ENCODE data around the gene EBPL. TPM values are rescaled to one million over a fixed set of nuclear protein-coding genes. Genes with fewer than 3 reads are reported as not detected.

The EBPL gene
- total RNA-seq, 1 donor from 2014 or later = 56.5 TPM

- TF ChIP-seq, protein P1, sequence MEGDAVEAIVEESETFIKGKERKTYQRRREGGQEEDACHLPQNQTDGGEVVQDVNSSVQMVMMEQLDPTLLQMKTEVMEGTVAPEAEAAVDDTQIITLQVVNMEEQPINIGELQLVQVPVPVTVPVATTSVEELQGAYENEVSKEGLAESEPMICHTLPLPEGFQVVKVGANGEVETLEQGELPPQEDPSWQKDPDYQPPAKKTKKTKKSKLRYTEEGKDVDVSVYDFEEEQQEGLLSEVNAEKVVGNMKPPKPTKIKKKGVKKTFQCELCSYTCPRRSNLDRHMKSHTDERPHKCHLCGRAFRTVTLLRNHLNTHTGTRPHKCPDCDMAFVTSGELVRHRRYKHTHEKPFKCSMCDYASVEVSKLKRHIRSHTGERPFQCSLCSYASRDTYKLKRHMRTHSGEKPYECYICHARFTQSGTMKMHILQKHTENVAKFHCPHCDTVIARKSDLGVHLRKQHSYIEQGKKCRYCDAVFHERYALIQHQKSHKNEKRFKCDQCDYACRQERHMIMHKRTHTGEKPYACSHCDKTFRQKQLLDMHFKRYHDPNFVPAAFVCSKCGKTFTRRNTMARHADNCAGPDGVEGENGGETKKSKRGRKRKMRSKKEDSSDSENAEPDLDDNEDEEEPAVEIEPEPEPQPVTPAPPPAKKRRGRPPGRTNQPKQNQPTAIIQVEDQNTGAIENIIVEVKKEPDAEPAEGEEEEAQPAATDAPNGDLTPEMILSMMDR (conservative IDR thresholded peaks at IDR 0.05) = peak; percentile 83
- Mint-ChIP-seq H3K4me1 (ENCODE audit: unreplicated experiment) (peaks cover 27% of the 10 kb centered on the region), H3K27ac (peak overlapping the region; percentile 22), H3K9me3 (no peaks in the 10 kb centered on the region), H3K4me3 (no peak overlapping the region), H3K36me3 (peaks cover 25% of the 10 kb centered on the region), H3K27me3 (no peaks in the 10 kb centered on the region)
- no peak for DNase-seq (ENCODE audit: extremely low spot score, unreplicated experiment)
Observed at GRCh38 chr13:49669735-49670309, 21.5 kb downstream of the EBPL start.

GRCh38 chr13:49667773-49668172 lies 23.5 kb downstream of the EBPL start:
- no peak for DNase-seq (ENCODE audit: extremely low spot score, unreplicated experiment)
- Mint-ChIP-seq H3K4me3 (no peak overlapping the region), H3K9me3 (no peaks in the 10 kb centered on the region), H3K4me1 (ENCODE audit: unreplicated experiment) (peaks cover 27% of the 10 kb centered on the region), H3K27me3 (no peaks in the 10 kb centered on the region), H3K27ac (no peak overlapping the region), H3K36me3 (peaks cover 19% of the 10 kb centered on the region)
- TF ChIP-seq, protein P1 (conservative IDR thresholded peaks at IDR 0.05) = no peak

DNA sequence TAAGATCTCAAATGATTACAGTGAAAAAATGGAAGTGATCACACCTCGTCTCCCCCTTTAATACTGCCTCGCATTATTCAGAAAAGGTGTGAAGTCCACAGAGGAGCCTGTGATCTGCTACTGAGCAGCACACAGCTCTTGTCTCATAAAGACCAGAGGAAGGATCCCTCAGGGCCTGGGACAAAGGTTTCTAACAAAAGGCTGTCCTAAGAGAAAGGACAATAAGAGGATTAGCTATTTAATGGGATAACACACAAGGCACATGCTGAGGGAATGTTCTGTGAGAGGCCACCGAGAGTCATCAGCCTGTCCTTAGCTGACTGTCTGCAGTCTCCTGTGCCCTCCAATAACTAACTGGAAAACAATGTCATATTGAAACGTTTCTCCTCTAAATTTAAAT lies 26.7 kb downstream of the EBPL start:
- Mint-ChIP-seq H3K36me3 (peaks cover 24% of the 10 kb centered on the region), H3K27ac (no peak overlapping the region), H3K9me3 (no peaks in the 10 kb centered on the region), H3K27me3 (no peaks in the 10 kb centered on the region), H3K4me1 (ENCODE audit: unreplicated experiment) (peaks cover 2% of the 10 kb centered on the region), H3K4me3 (no peak overlapping the region)
- DNase-seq (ENCODE audit: extremely low spot score, unreplicated experiment) = no peak
- TF ChIP-seq, protein P1 (conservative IDR thresholded peaks at IDR 0.05) = no peak

GRCh38 chr13:49657241-49657641 lies 34.0 kb downstream of the EBPL start:
- Mint-ChIP-seq H3K9me3 (no peaks in the 10 kb centered on the region), H3K4me3 (no peak overlapping the region), H3K27me3 (no peaks in the 10 kb centered on the region), H3K4me1 (ENCODE audit: unreplicated experiment) (peaks cover 4% of the 10 kb centered on the region), H3K36me3 (peaks cover 12% of the 10 kb centered on the region), H3K27ac (no peak overlapping the region)
- no peak for DNase-seq (ENCODE audit: extremely low spot score, unreplicated experiment)
- TF ChIP-seq, protein P1 (conservative IDR thresholded peaks at IDR 0.05) = no peak

DNA sequence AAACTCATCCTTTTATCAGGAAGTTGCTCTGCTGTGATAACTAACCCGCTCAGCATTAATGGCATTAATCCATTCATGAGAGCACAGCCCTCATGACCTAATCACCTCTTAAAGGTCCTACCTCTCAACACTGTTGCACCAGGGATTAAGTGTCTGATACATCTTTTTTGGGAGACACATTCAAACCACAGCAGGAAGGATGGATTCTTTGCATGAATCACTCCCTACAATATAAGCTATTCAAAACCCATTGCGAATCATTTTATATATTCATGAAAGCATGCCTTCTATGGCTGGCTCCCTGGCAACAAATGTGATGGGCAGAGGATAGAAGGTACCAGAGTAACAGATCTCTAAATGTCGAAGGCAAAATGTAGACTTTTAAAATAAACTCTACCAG lies 35.4 kb downstream of the EBPL start:
- H3K27me3 Mint-ChIP-seq = no peaks in the 10 kb centered on the region
- H3K36me3 Mint-ChIP-seq = peaks cover 6% of the 10 kb centered on the region
- H3K27ac Mint-ChIP-seq = no peak overlapping the region
- H3K9me3 Mint-ChIP-seq = no peaks in the 10 kb centered on the region
- TF ChIP-seq, protein P1 (conservative IDR thresholded peaks at IDR 0.05) = no peak
- DNase-seq (ENCODE audit: extremely low spot score, unreplicated experiment) = no peak
- no peak overlapping the region for H3K4me3 Mint-ChIP-seq
- peaks cover 4% of the 10 kb centered on the region for H3K4me1 Mint-ChIP-seq (ENCODE audit: unreplicated experiment)

DNA sequence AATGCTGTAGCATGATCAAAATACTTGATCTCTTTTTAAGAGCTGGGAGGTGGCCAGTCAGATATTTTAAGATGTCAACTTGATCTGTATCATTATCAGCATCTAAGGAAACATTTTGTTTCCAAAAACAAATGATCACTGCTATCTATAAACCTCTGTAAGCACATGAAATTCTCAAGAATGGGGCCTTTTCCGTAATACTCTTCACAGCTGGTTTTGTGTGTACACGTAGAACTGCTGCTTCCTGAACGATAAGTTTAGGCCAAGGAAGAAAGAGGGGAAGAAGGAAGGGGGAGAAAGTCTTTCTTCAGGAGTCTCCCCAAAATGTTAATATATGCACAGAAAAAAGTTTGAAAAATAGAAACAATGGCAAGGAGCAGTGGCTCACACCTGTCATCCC lies 37.3 kb downstream of the EBPL start:
- TF ChIP-seq, protein P1 (conservative IDR thresholded peaks at IDR 0.05) = no peak
- H3K27me3 Mint-ChIP-seq = no peaks in the 10 kb centered on the region
- peaks cover 6% of the 10 kb centered on the region for H3K36me3 Mint-ChIP-seq
- peaks cover 4% of the 10 kb centered on the region for H3K4me1 Mint-ChIP-seq (ENCODE audit: unreplicated experiment)
- no peaks in the 10 kb centered on the region for H3K9me3 Mint-ChIP-seq
- no peak overlapping the region for H3K27ac Mint-ChIP-seq
- H3K4me3 Mint-ChIP-seq = no peak overlapping the region
- no peak for DNase-seq (ENCODE audit: extremely low spot score, unreplicated experiment)

All from type B pancreatic cell (in vitro differentiated cells).